Measurements from ENCODE around the gene PRKCE.
A peak's percentile ranks its signal among the peaks of the same experiment; 100 is the strongest.

PRKCE gene

GRCh38 chr2:46142546-46143428 lies 491.3 kb downstream of the PRKCE start:
- no peak for DNase-seq

GRCh38 chr2:46143429-46144132 lies 492.1 kb downstream of the PRKCE start:
- DNase-seq: no peak

GRCh38 chr2:46144133-46144800 lies 492.8 kb downstream of the PRKCE start:
- peak; percentile 6 for DNase-seq

GRCh38 chr2:46145017-46145416 lies 493.5 kb downstream of the PRKCE start:
- DNase-seq: no peak

- DNase-seq: no peak
Observed at GRCh38 chr2:46145840-46146239, 494.4 kb downstream of the PRKCE start.

- no peak for DNase-seq
Observed at GRCh38 chr2:46146866-46147502, 495.5 kb downstream of the PRKCE start.

- no peak for DNase-seq
Observed at GRCh38 chr2:46147626-46148368, 496.3 kb downstream of the PRKCE start.

GRCh38 chr2:46148369-46148736 lies 496.9 kb downstream of the PRKCE start:
- no peak for DNase-seq

- no peak for DNase-seq
Observed at GRCh38 chr2:46150445-46150955, 499.0 kb downstream of the PRKCE start.

- no peak for DNase-seq
Observed at GRCh38 chr2:46151577-46151976, 500.1 kb downstream of the PRKCE start.

- no peak for DNase-seq
Observed at GRCh38 chr2:46153996-46154753, 502.7 kb downstream of the PRKCE start.

GRCh38 chr2:46157072-46157965 lies 505.8 kb downstream of the PRKCE start:
- DNase-seq: no peak

GRCh38 chr2:46157966-46158310 lies 506.5 kb downstream of the PRKCE start:
- DNase-seq: no peak

GRCh38 chr2:46158661-46159060 lies 507.2 kb downstream of the PRKCE start:
- DNase-seq: no peak

GRCh38 chr2:46160326-46160725 lies 508.9 kb downstream of the PRKCE start:
- DNase-seq: no peak

- DNase-seq: no peak
Observed at GRCh38 chr2:46161315-46161714, 509.8 kb downstream of the PRKCE start.

GRCh38 chr2:46161911-46162310 lies 510.4 kb downstream of the PRKCE start:
- no peak for DNase-seq

GRCh38 chr2:46162329-46163097 lies 511.0 kb downstream of the PRKCE start:
- DNase-seq: no peak

GRCh38 chr2:46163098-46163430 lies 511.6 kb downstream of the PRKCE start:
- no peak for DNase-seq
